GM12892 (cell line): Measurements from ENCODE around the gene PRKN.

Source experiments
- POLR2A ChIP-seq: IDR thresholded peaks from 2 replicates; pipeline ENCODE4 v1.6.1; 2011; ENCODE audit warnings: low read depth, low read length, control low read depth
- TAF1 ChIP-seq: IDR thresholded peaks from 2 replicates; pipeline ENCODE4 v1.6.1; 2011; ENCODE audit warnings: low read depth, mild to moderate bottlenecking, control low read depth, low read length, borderline replicate concordance

GRCh38 chr6:162173466-162173865 is 554.1 kb downstream of the PRKN start:
- no peak for TF ChIP-seq POLR2A
- TF ChIP-seq TAF1, result no peak
